Liver (tissue), 9 donors: ENCODE measurements around the gene C10orf71. TPM values are rescaled to one million over a fixed set of nuclear protein-coding genes. Genes with fewer than 3 reads are reported as not detected.

ENCODE experiments used
- DNase-seq: peaks from one replicate; pipeline ENCODE4 v3.0.0-alpha.2; 2017; ENCODE audit warnings: low spot score
- H3K27ac ChIP-seq, 2 donors: one replicate each; pipeline ENCODE4 v1.7.0; 2013; ENCODE audit warnings: inconsistent platforms in 2 of 2, low read length in 2 of 2, control low read depth in 1 of 2, low read depth in 1 of 2, mild to moderate bottlenecking in 1 of 2
- H3K27me3 ChIP-seq, 4 donors: one replicate each; pipeline versions ENCODE4 v1.6.1 to v1.7.0; 2013; ENCODE audit warnings: low read length in 3 of 4, inconsistent platforms in 1 of 4, mild to moderate bottlenecking in 1 of 4, moderate library complexity in 1 of 4; ENCODE audit not compliant: control insufficient read depth in 4 of 4, insufficient read depth in 4 of 4
- H3K36me3 ChIP-seq, 4 donors: one replicate each; pipeline versions ENCODE4 v1.6.1 to v1.7.0; 2013; ENCODE audit warnings: low read length in 3 of 4, mild to moderate bottlenecking in 3 of 4, low read depth in 1 of 4, moderate library complexity in 1 of 4; ENCODE audit not compliant: control insufficient read depth in 4 of 4, insufficient read depth in 3 of 4
- H3K4me1 ChIP-seq, 4 donors: one replicate each; pipeline versions ENCODE4 v1.6.1 to v1.7.0; 2013; ENCODE audit warnings: low read length in 3 of 4, mild to moderate bottlenecking in 3 of 4, moderate library complexity in 1 of 4; ENCODE audit not compliant: control insufficient read depth in 4 of 4, insufficient read depth in 4 of 4
- H3K4me3 ChIP-seq, 3 donors: one replicate each; pipeline versions ENCODE4 v1.6.1 to v1.7.0; 2013; ENCODE audit warnings: low read length in 3 of 3, control low read depth in 1 of 3, low read depth in 1 of 3, mild to moderate bottlenecking in 1 of 3
- H3K9ac ChIP-seq, 2 donors: one replicate each; pipeline ENCODE4 v1.7.0; 2013; ENCODE audit warnings: low read length in 2 of 2, mild to moderate bottlenecking in 2 of 2, moderate library complexity in 2 of 2, control low read depth in 1 of 2, low read depth in 1 of 2
- H3K9me3 ChIP-seq, 4 donors: one replicate each; pipeline versions ENCODE4 v1.6.1 to v1.7.0; 2013; ENCODE audit warnings: low read length in 3 of 4; ENCODE audit not compliant: control insufficient read depth in 4 of 4
- FOXA1 ChIP-seq: IDR thresholded peaks from 2 replicates; pipeline ENCODE4 v1.6.1; 2016; ENCODE audit warnings: antibody characterized with exemption
- FOXA2 ChIP-seq: IDR thresholded peaks from 2 replicates; pipeline ENCODE4 v1.6.1; 2016; ENCODE audit warnings: antibody characterized with exemption
- GABPA ChIP-seq, 2 donors: IDR thresholded peaks in 1 of 2; conservative IDR thresholded peaks in 1 of 2; 2 replicates each; pipeline ENCODE4 v1.6.1; 2016; ENCODE audit warnings: antibody characterized with exemption in 2 of 2, mild to moderate bottlenecking in 1 of 2, moderate library complexity in 1 of 2
- HNF4A ChIP-seq, 2 donors: conservative IDR thresholded peaks; 2 replicates each; pipeline ENCODE4 v1.6.1; 2016; ENCODE audit warnings: antibody characterized with exemption in 2 of 2, mild to moderate bottlenecking in 2 of 2
- HNF4G ChIP-seq: IDR thresholded peaks from 2 replicates; pipeline ENCODE4 v1.6.1; 2016; ENCODE audit warnings: antibody characterized with exemption
- JUND ChIP-seq, 2 donors: IDR thresholded peaks; 2 replicates each; pipeline ENCODE4 v1.6.1; 2016; ENCODE audit warnings: antibody characterized with exemption in 2 of 2
- NR2F2 ChIP-seq: IDR thresholded peaks from 2 replicates; pipeline ENCODE4 v1.6.1; 2016; ENCODE audit warnings: antibody characterized with exemption
- RAD21 ChIP-seq, 2 donors: IDR thresholded peaks; 2 replicates each; pipeline ENCODE4 v1.6.1; 2016; ENCODE audit warnings: antibody characterized with exemption in 2 of 2, mild to moderate bottlenecking in 2 of 2
- SP1 ChIP-seq: IDR thresholded peaks from 2 replicates; pipeline ENCODE4 v1.6.1; 2018; ENCODE audit warnings: antibody characterized with exemption, mild to moderate bottlenecking
- TAF1 ChIP-seq: conservative IDR thresholded peaks from 2 replicates; pipeline ENCODE4 v1.6.1; 2016; ENCODE audit warnings: antibody characterized with exemption, mild to moderate bottlenecking
- YY1 ChIP-seq: IDR thresholded peaks from 2 replicates; pipeline ENCODE4 v1.6.1; 2016; ENCODE audit warnings: antibody characterized with exemption, mild to moderate bottlenecking
- WGBS: extraction: QIAGEN DNeasy Blood & Tissue Kit; methylation state at CpG from one replicate; pipeline ENCODE4 v1.1.7; 2013; 5-methylcytosine and 5-hydroxymethylcytosine counted together
- polyA plus RNA-seq, 2 donors: library from polyadenylated mRNA; stranded (reverse) in 1 of 2; unstranded in 1 of 2; fragments of 200-250 nt in 1 of 2; fragments of >200 nt in 1 of 2; fragmentation: Nextera tagmentation in 1 of 2; extraction: Ambion mirVana in 1 of 2; gene quantifications; one replicate each; pipeline versions ENCODE4 v1.2.1 to v1.2.3, GENCODE V29; 2013 to 2015
- total RNA-seq, 2 donors: library from RNA; depleted of rRNA; stranded (reverse); fragments of >200 nt; gene quantifications; one replicate each; pipeline ENCODE4 v1.2.3, GENCODE V29; 2014
- TF ChIP-seq, protein P1 (sequence below): IDR thresholded peaks from 2 replicates; pipeline ENCODE4 v1.6.1; 2016; ENCODE audit warnings: antibody characterized with exemption, mild to moderate bottlenecking
- TF ChIP-seq, protein P2 (sequence below): IDR thresholded peaks from 2 replicates; pipeline ENCODE4 v1.6.1; 2016; ENCODE audit warnings: antibody characterized with exemption
- TF ChIP-seq, protein P3 (sequence below): IDR thresholded peaks from 2 replicates; pipeline ENCODE4 v1.6.1; 2016; ENCODE audit warnings: antibody characterized with exemption
- TF ChIP-seq, protein P4 (sequence below): fragments of 150-350 bp; IDR thresholded peaks from 2 replicates; pipeline ENCODE4 v1.5.1; 2017; ENCODE audit warnings: improper control_type of control experiment, low read depth, low read length; ENCODE audit not compliant: missing input control
- TF ChIP-seq, protein P5 (sequence below): IDR thresholded peaks from 2 replicates; pipeline ENCODE4 v1.6.1; 2016; ENCODE audit warnings: antibody characterized with exemption
- donor health status: healthy.
- donor health status: healthy.
- donor health status: healthy.
- donor health status: healthy.
- donor health status: healthy.

Gene C10orf71
- total and polyA plus RNA-seq, 4 donors = 0.03 TPM; not detected in 3

DNA sequence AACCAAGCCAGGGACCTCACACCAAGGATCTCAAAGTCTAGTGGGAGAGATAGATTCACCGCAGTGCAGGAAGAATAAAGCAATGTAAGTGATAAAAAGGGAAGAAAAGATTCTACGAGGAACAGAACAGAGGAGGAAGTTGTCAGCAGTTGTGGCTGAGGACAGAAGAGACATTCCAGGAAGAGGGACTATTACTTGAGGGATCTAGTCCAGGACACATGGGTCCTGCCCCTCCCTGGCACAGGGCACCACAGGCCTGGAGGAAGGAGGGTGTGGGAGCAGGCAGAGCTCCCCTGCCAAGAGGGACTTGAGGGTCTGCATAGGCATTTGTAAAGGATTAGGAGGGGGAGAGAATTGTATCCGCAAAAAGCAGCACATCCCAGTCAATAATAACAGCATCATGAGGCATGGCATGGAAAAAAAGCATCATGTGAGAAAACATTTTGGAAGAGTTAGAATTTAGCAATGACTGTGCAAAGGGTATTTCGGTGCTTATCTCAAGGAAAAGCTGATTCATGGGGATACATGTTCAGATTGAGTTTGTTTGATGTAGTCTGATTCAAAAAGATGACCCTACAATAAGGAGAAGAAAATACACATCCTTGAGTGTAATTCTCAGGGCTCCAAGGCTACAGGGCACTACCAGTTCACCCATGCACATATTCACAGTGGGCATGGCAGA is 12.7 kb downstream of the C10orf71 start:
- DNase-seq = no peak
- no peak overlapping the region for H3K27ac ChIP-seq
- TF ChIP-seq, protein P1, sequence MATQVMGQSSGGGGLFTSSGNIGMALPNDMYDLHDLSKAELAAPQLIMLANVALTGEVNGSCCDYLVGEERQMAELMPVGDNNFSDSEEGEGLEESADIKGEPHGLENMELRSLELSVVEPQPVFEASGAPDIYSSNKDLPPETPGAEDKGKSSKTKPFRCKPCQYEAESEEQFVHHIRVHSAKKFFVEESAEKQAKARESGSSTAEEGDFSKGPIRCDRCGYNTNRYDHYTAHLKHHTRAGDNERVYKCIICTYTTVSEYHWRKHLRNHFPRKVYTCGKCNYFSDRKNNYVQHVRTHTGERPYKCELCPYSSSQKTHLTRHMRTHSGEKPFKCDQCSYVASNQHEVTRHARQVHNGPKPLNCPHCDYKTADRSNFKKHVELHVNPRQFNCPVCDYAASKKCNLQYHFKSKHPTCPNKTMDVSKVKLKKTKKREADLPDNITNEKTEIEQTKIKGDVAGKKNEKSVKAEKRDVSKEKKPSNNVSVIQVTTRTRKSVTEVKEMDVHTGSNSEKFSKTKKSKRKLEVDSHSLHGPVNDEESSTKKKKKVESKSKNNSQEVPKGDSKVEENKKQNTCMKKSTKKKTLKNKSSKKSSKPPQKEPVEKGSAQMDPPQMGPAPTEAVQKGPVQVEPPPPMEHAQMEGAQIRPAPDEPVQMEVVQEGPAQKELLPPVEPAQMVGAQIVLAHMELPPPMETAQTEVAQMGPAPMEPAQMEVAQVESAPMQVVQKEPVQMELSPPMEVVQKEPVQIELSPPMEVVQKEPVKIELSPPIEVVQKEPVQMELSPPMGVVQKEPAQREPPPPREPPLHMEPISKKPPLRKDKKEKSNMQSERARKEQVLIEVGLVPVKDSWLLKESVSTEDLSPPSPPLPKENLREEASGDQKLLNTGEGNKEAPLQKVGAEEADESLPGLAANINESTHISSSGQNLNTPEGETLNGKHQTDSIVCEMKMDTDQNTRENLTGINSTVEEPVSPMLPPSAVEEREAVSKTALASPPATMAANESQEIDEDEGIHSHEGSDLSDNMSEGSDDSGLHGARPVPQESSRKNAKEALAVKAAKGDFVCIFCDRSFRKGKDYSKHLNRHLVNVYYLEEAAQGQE = no peak
- TF ChIP-seq FOXA2 (no peak), RAD21 (IDR thresholded peaks at IDR 0.05) (no peak), HNF4G (no peak), SP1 (no peak), NR2F2 (no peak), JUND (IDR thresholded peaks at IDR 0.05) (no peak), YY1 (no peak), FOXA1 (no peak), TAF1 (no peak), GABPA (IDR thresholded peaks at IDR 0.05 in 1 of 2, conservative IDR thresholded peaks at IDR 0.05 in 1 of 2) (no peak), HNF4A (conservative IDR thresholded peaks at IDR 0.05) (no peak)
- TF ChIP-seq, protein P2, sequence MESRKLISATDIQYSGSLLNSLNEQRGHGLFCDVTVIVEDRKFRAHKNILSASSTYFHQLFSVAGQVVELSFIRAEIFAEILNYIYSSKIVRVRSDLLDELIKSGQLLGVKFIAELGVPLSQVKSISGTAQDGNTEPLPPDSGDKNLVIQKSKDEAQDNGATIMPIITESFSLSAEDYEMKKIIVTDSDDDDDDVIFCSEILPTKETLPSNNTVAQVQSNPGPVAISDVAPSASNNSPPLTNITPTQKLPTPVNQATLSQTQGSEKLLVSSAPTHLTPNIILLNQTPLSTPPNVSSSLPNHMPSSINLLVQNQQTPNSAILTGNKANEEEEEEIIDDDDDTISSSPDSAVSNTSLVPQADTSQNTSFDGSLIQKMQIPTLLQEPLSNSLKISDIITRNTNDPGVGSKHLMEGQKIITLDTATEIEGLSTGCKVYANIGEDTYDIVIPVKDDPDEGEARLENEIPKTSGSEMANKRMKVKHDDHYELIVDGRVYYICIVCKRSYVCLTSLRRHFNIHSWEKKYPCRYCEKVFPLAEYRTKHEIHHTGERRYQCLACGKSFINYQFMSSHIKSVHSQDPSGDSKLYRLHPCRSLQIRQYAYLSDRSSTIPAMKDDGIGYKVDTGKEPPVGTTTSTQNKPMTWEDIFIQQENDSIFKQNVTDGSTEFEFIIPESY = no peak
- TF ChIP-seq, protein P3, sequence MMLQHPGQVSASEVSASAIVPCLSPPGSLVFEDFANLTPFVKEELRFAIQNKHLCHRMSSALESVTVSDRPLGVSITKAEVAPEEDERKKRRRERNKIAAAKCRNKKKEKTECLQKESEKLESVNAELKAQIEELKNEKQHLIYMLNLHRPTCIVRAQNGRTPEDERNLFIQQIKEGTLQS = no peak
- TF ChIP-seq, protein P4, sequence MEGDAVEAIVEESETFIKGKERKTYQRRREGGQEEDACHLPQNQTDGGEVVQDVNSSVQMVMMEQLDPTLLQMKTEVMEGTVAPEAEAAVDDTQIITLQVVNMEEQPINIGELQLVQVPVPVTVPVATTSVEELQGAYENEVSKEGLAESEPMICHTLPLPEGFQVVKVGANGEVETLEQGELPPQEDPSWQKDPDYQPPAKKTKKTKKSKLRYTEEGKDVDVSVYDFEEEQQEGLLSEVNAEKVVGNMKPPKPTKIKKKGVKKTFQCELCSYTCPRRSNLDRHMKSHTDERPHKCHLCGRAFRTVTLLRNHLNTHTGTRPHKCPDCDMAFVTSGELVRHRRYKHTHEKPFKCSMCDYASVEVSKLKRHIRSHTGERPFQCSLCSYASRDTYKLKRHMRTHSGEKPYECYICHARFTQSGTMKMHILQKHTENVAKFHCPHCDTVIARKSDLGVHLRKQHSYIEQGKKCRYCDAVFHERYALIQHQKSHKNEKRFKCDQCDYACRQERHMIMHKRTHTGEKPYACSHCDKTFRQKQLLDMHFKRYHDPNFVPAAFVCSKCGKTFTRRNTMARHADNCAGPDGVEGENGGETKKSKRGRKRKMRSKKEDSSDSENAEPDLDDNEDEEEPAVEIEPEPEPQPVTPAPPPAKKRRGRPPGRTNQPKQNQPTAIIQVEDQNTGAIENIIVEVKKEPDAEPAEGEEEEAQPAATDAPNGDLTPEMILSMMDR = no peak
- TF ChIP-seq, protein P5, sequence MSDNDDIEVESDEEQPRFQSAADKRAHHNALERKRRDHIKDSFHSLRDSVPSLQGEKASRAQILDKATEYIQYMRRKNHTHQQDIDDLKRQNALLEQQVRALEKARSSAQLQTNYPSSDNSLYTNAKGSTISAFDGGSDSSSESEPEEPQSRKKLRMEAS = no peak

More for the DNA sequence above, 12.7 kb downstream of the C10orf71 start:
- no peaks in the 10 kb centered on the region for H3K27me3 ChIP-seq
- H3K4me1 ChIP-seq = no peaks in the 10 kb centered on the region
- peaks cover 0 to 5% (median 2%) of the 10 kb centered on the region in 4 donors for H3K9me3 ChIP-seq
- 62% methylated on average over 4 of the region's 4 CpGs for WGBS
- H3K9ac ChIP-seq = no peak overlapping the region
- no peaks in the 10 kb centered on the region for H3K36me3 ChIP-seq
- no peak overlapping the region for H3K4me3 ChIP-seq
